HEK293T (cell line): ENCODE data around the gene MAEL.

Experiments
- CTCF ChIA-PET: fragments of 350-600 bp; formaldehyde crosslinking; extraction: SDS; loops from one replicate; lab custom pipeline; 2021; ENCODE audit warnings: antibody characterized with exemption, inconsistent platforms; lab: Yijun Ruan, JAX
- POLR2A ChIA-PET: fragments of 350-600 bp; formaldehyde crosslinking; extraction: SDS; loops from one replicate; lab custom pipeline; 2020; ENCODE audit warnings: antibody characterized with exemption, inconsistent platforms; lab: Yijun Ruan, JAX
- DNase-seq: peaks from one replicate; pipeline ENCODE4 v3.0.0; 2012; ENCODE audit warnings: mixed read lengths; ENCODE audit errors: extremely low spot score
- ARNT ChIP-seq: fragments of 450-650 bp; IDR thresholded peaks from 2 replicates; pipeline ENCODE4 v1.6.1; 2017; ENCODE audit warnings: mild to moderate bottlenecking
- BHLHE40 ChIP-seq: fragments of 450-650 bp; IDR thresholded peaks from 2 replicates; pipeline ENCODE4 v1.6.1; 2016; ENCODE audit warnings: mild to moderate bottlenecking, moderate library complexity, borderline replicate concordance
- CTBP1 ChIP-seq: fragments of 450-650 bp; IDR thresholded peaks from 2 replicates; pipeline ENCODE4 v1.6.1; 2016; ENCODE audit warnings: borderline replicate concordance
- ELF4 ChIP-seq: fragments of 450-650 bp; IDR thresholded peaks from 2 replicates; pipeline ENCODE4 v1.6.1; 2017; ENCODE audit warnings: antibody characterized with exemption
- FOXA1 ChIP-seq: fragments of 450-650 bp; IDR thresholded peaks from 2 replicates; pipeline ENCODE4 v1.6.1; 2016; ENCODE audit warnings: mild to moderate bottlenecking
- FOXK2 ChIP-seq: fragments of 450-650 bp; IDR thresholded peaks from 2 replicates; pipeline ENCODE4 v1.6.1; 2016; ENCODE audit warnings: mild to moderate bottlenecking
- FOXM1 ChIP-seq: fragments of 450-650 bp; IDR thresholded peaks from 2 replicates; pipeline ENCODE4 v1.6.1; 2017; ENCODE audit warnings: mild to moderate bottlenecking, borderline replicate concordance
- HDGF ChIP-seq: fragments of 450-650 bp; IDR thresholded peaks from 2 replicates; pipeline ENCODE4 v1.6.1; 2017; ENCODE audit warnings: antibody characterized with exemption, borderline replicate concordance
- L3MBTL2 ChIP-seq: fragments of 450-650 bp; conservative IDR thresholded peaks from 2 replicates; pipeline ENCODE4 v1.6.1; 2016; ENCODE audit warnings: mild to moderate bottlenecking
- LEF1 ChIP-seq: fragments of 450-650 bp; IDR thresholded peaks from 2 replicates; pipeline ENCODE4 v1.6.1; 2017; ENCODE audit warnings: mild to moderate bottlenecking, borderline replicate concordance
- PKNOX1 ChIP-seq: fragments of 450-650 bp; IDR thresholded peaks from 2 replicates; pipeline ENCODE4 v1.6.1; 2016
- SP1 ChIP-seq: fragments of 450-650 bp; IDR thresholded peaks from 2 replicates; pipeline ENCODE4 v1.6.1; 2017
- ZNF384 ChIP-seq: fragments of 450-650 bp; IDR thresholded peaks from 2 replicates; pipeline ENCODE4 v1.6.1; 2016

Gene MAEL

GRCh38 chr1:167068761-167069160 is 79.7 kb downstream of the MAEL start:
- CTCF ChIA-PET, result no interaction called here
- no peak for DNase-seq
- TF ChIP-seq FOXM1, result no peak
- TF ChIP-seq ARNT, result no peak
- TF ChIP-seq LEF1, result no peak
- no peak for TF ChIP-seq PKNOX1
- TF ChIP-seq BHLHE40, result no peak
- no peak for TF ChIP-seq CTBP1
- no peak for TF ChIP-seq ZNF384
- TF ChIP-seq FOXA1, result no peak
- no peak for TF ChIP-seq L3MBTL2
- no peak for TF ChIP-seq HDGF
- POLR2A ChIA-PET, result interaction anchor here (0.7 to 1.5 kb wide), 2 partner anchors 11 to 151 kb away, joined by 3 to 7 read pairs; partner anchors contain the start of gene POU2F1

GRCh38 chr1:167071286-167071685 is 82.2 kb downstream of the MAEL start:
- TF ChIP-seq ELF4 (no peak), SP1 (no peak), HDGF (no peak), FOXK2 (no peak), FOXM1 (no peak), ARNT (no peak), FOXA1 (no peak)
- DNase-seq, result no peak
- POLR2A ChIA-PET, result interaction anchor here (2.1 kb wide), 1 partner anchor 149 kb away, joined by 10 read pairs; the partner anchor contains the start of gene POU2F1
- CTCF ChIA-PET, result no interaction called here
